DND-41 (cell line): Measurements from ENCODE around the gene SCRN1.

ENCODE experiments used
- ATAC-seq: fragments of 200-7000 bp; cut with Tn5 transposase; 3 replicates; pipeline ENCODE4 v1.9.1; 2021; ENCODE audit warnings: low read depth; ENCODE audit not compliant: insufficient read depth
- DNase-seq: peaks from one replicate; pipeline ENCODE4 v3.0.0-alpha.2; 2020
- H2AFZ ChIP-seq: 2 replicates; pipeline ENCODE4 v1.6.0; 2012; ENCODE audit warnings: low read depth, low read length
- H3K27ac ChIP-seq: 2 replicates; pipeline ENCODE4 v1.5.1; 2012; ENCODE audit warnings: low read length, inconsistent platforms
- H3K27me3 ChIP-seq: fragments of 200-600 bp; sonication (generic); 2 replicates; pipeline ENCODE4 v1.6.0; 2012; ENCODE audit warnings: low read length, mild to moderate bottlenecking, inconsistent platforms; ENCODE audit not compliant: insufficient read depth, poor library complexity
- H3K36me3 ChIP-seq: 2 replicates; pipeline ENCODE4 v1.5.1; 2012; ENCODE audit warnings: low read length, inconsistent platforms; ENCODE audit not compliant: insufficient read depth
- H3K4me1 ChIP-seq: 2 replicates; pipeline ENCODE4 v1.5.1; 2012; ENCODE audit warnings: mild to moderate bottlenecking, low read length; ENCODE audit not compliant: insufficient read depth
- H3K4me2 ChIP-seq: 2 replicates; pipeline ENCODE4 v1.6.0; 2012; ENCODE audit warnings: mild to moderate bottlenecking, moderate library complexity, low read length, inconsistent platforms; ENCODE audit not compliant: insufficient read depth
- H3K4me3 ChIP-seq, 2 experiments: fragments of 200-600 bp in 1 of 2; shearing (Covaris generic) in 1 of 2; 2 replicates each; pipeline ENCODE4 v1.5.1; 2012 to 2016; ENCODE audit warnings: inconsistent platforms in 2 of 2, low read length in 2 of 2, mild to moderate bottlenecking in 2 of 2, low read depth in 1 of 2, moderate library complexity in 1 of 2
- H3K79me2 ChIP-seq: 2 replicates; pipeline ENCODE4 v1.6.0; 2012; ENCODE audit warnings: low read length, inconsistent platforms; ENCODE audit not compliant: insufficient read depth
- H3K9ac ChIP-seq: 2 replicates; pipeline ENCODE4 v1.6.0; 2012; ENCODE audit warnings: low read depth, mild to moderate bottlenecking, inconsistent platforms, low read length, moderate library complexity
- H3K9me3 ChIP-seq: 2 replicates; pipeline ENCODE4 v1.5.1; 2012; ENCODE audit warnings: low read length, moderate library complexity, mild to moderate bottlenecking, inconsistent platforms; ENCODE audit not compliant: insufficient read depth, severe bottlenecking
- H4K20me1 ChIP-seq: 2 replicates; pipeline ENCODE4 v1.6.0; 2012; ENCODE audit warnings: low read length; ENCODE audit not compliant: insufficient read depth
- CTCF ChIP-seq: IDR thresholded peaks from 2 replicates; pipeline ENCODE4 v1.5.1; 2012; ENCODE audit warnings: borderline replicate concordance, low read length, moderate library complexity, mild to moderate bottlenecking; ENCODE audit not compliant: poor library complexity, severe bottlenecking; ENCODE audit errors: extremely low read depth
- EZH2 ChIP-seq: IDR thresholded peaks from 3 replicates; pipeline ENCODE4 v1.6.1; 2012; ENCODE audit warnings: borderline replicate concordance, low read depth, mild to moderate bottlenecking, moderate library complexity, low read length, inconsistent platforms; ENCODE audit not compliant: severe bottlenecking

The SCRN1 gene

GRCh38 chr7:30022991-30023390 is 33.4 kb upstream of the SCRN1 start:
- no peak for TF ChIP-seq CTCF
- TF ChIP-seq EZH2 = no peak
- DNase-seq = no peak
- H3K4me2 ChIP-seq = peak overlapping the region; percentile 82; the same call in 1 of the 2 replicates
- no peak overlapping the region for H3K9ac ChIP-seq
- H4K20me1 ChIP-seq = no peaks in the 10 kb centered on the region
- H3K27me3 ChIP-seq = no peaks in the 10 kb centered on the region
- H3K9me3 ChIP-seq = no peaks in the 10 kb centered on the region
- no peak for ATAC-seq
- H3K79me2 ChIP-seq = peaks cover 23% of the 10 kb centered on the region
- peaks cover 5% of the 10 kb centered on the region; the same call in 1 of the 2 replicates for H3K36me3 ChIP-seq
- peaks cover 34% of the 10 kb centered on the region for H3K4me1 ChIP-seq
- H3K4me3 ChIP-seq = no peak overlapping the region
- H3K27ac ChIP-seq = no peak overlapping the region
- no peak overlapping the region for H2AFZ ChIP-seq

- peaks cover 25% of the 10 kb centered on the region for H3K4me1 ChIP-seq
- no peak overlapping the region for H3K4me3 ChIP-seq
- no peak overlapping the region for H3K27ac ChIP-seq
These were observed 30.9 kb upstream of the SCRN1 start for GRCh38 chr7:30020535-30020934.

GRCh38 chr7:30019960-30020359 is 30.4 kb upstream of the SCRN1 start:
- TF ChIP-seq EZH2 = no peak
- no peak for TF ChIP-seq CTCF
- Histone ChIP-seq H4K20me1 (no peaks in the 10 kb centered on the region), H3K9me3 (no peaks in the 10 kb centered on the region), H3K9ac (no peak overlapping the region), H2AFZ (no peak overlapping the region), H3K27me3 (no peaks in the 10 kb centered on the region), H3K36me3 (peaks cover 8% of the 10 kb centered on the region; the same call in 1 of the 2 replicates), H3K4me1 (peaks cover 19% of the 10 kb centered on the region), H3K4me3 (no peak overlapping the region), H3K79me2 (peaks cover 8% of the 10 kb centered on the region), H3K4me2 (no peak overlapping the region), H3K27ac (no peak overlapping the region)
- DNase-seq (no peak), ATAC-seq (no peak)

More at GRCh38 chr7:30020535-30020934, 30.9 kb upstream of the SCRN1 start:
- no peaks in the 10 kb centered on the region for H4K20me1 ChIP-seq
- H3K4me2 ChIP-seq = no peak overlapping the region
- DNase-seq (no peak), ATAC-seq (no peak)
- H3K36me3 ChIP-seq = peaks cover 8% of the 10 kb centered on the region; the same call in 1 of the 2 replicates
- TF ChIP-seq CTCF (no peak), EZH2 (no peak)
- no peak overlapping the region for H2AFZ ChIP-seq
- peaks cover 14% of the 10 kb centered on the region for H3K79me2 ChIP-seq
- no peaks in the 10 kb centered on the region for H3K9me3 ChIP-seq
- no peaks in the 10 kb centered on the region for H3K27me3 ChIP-seq
- H3K9ac ChIP-seq = no peak overlapping the region
